HEK293 (cell line): Measurements from ENCODE around the gene AGPAT1.

Experiments
- TCF7L2 ChIP-seq: IDR thresholded peaks from 2 replicates; pipeline ENCODE4 v1.6.1; 2011; ENCODE audit warnings: low read depth, mild to moderate bottlenecking, inconsistent platforms, low read length, moderate library complexity, borderline replicate concordance
- ZNF549 ChIP-seq: fragments of 450-650 bp; IDR thresholded peaks from 2 replicates; pipeline ENCODE4 v1.5.1; 2018; ENCODE audit warnings: missing biosample characterization, missing genetic modification characterization, mild to moderate bottlenecking, inconsistent platforms, moderate library complexity

DNA sequence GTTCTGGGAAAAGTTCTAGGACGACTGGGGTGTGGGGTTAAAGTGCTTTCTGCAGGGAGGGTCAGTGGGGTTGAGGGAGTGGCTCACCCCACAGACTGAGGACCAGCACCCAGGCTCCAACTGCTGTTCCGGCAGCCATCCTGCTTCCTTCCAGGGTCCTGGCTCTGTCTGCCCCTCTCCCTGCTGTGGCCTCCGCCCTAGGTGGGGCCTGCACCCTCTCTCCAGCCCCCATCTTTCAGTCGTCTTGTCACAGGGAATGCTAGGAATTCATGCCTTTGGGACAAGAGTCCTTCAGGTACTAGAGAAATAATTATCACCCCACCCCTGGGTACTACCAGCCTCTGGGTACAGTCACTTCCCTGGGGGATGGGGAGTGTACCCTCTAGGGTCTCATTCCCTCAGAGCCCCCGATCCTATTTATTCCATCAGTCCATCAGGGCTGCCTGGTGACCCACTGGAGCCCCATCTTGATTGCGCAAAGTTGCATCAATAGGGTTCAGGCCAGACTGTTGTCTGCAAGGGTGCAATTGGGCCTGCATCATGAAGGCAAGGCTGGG lies 8.3 kb upstream of the AGPAT1 start, which contains the start of gene AGER:
- TF ChIP-seq TCF7L2 = no peak
- TF ChIP-seq ZNF549 (tag by site-specific recombination) = no peak
